ENCODE results near the gene TNS4. TPM values are rescaled to one million over a fixed set of nuclear protein-coding genes. Genes with fewer than 3 reads are reported as not detected.

Gene TNS4
- total RNA-seq, 1 experiment from 2014 or later: 0.59 TPM

DNA sequence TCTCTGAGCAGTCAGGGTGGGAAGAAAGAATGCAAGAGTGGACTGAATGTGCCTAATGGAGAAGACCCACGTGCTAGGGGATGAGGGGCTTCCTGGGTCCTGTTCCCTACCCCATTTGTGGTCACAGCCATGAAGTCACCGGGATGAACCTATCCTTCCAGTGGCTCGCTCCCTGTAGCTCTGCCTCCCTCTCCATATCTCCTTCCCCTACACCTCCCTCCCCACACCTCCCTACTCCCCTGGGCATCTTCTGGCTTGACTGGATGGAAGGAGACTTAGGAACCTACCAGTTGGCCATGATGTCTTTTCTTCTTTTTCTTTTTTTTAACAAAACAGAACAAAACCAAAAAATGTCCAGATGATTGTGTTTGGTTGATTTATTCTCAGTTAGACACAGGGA lies 44.1 kb downstream of the TNS4 start:
- Histone ChIP-seq H3K27ac (ENCODE audit: insufficient read length, low read depth, low read length) (no peak overlapping the region), H3K23ac (ENCODE audit: insufficient read length, low read depth, low read length) (no peak overlapping the region), H3K14ac (ENCODE audit: insufficient read depth, low read length) (no peak overlapping the region), H4K91ac (ENCODE audit: insufficient read length, low read depth, low read length) (no peak overlapping the region), H2BK5ac (ENCODE audit: insufficient read length, low read length) (no peak overlapping the region), H3K23me2 (ENCODE audit: insufficient read length, low read depth, low read length, poor library complexity, severe bottlenecking) (no peaks in the 10 kb centered on the region), H3T11ph (ENCODE audit: low read length) (no peak overlapping the region), H3K4me1 (ENCODE audit: insufficient read depth, low read length) (peaks cover 7% of the 10 kb centered on the region; the same call in 1 of the 2 replicates), H2BK12ac (ENCODE audit: insufficient read length, low read depth, low read length) (no peak overlapping the region), H2AFZ (ENCODE audit: low read length) (no peak overlapping the region), H4K20me1 (ENCODE audit: control insufficient read depth, insufficient read depth, insufficient read length) (peaks cover 2% of the 10 kb centered on the region), H3K56ac (ENCODE audit: insufficient read length, low read depth, low read length) (no peak overlapping the region), H4K8ac (replicated peaks; ENCODE audit: insufficient read length, low read depth, low read length) (no peak overlapping the region), H3K4ac (ENCODE audit: low read depth, low read length) (no peak overlapping the region), H2BK120ac (ENCODE audit: low read depth, low read length, poor library complexity, severe bottlenecking) (no peak overlapping the region), H3K18ac (ENCODE audit: insufficient read length, low read depth, low read length) (no peak overlapping the region), H3K27me3 (ENCODE audit: insufficient read depth, low read length) (no peaks in the 10 kb centered on the region), H3K79me1 (ENCODE audit: insufficient read depth, low read depth, low read length, poor library complexity, severe bottlenecking) (no peaks in the 10 kb centered on the region), H3K9ac (ENCODE audit: extremely low read depth, insufficient read length, low read length) (no peak overlapping the region), H2BK15ac (ENCODE audit: low read depth, low read length) (no peak overlapping the region), H2BK20ac (ENCODE audit: low read depth, low read length, poor library complexity, severe bottlenecking) (no peak overlapping the region), H3K79me2 (ENCODE audit: insufficient read depth, low read length) (no peaks in the 10 kb centered on the region), H3K4me2 (ENCODE audit: insufficient read depth, insufficient read length, low read length) (no peak overlapping the region), H4K5ac (ENCODE audit: insufficient read length, low read depth, low read length) (no peak overlapping the region), H3K9me3 (ENCODE audit: control insufficient read depth, low read depth, low read length) (no peaks in the 10 kb centered on the region), H2AK5ac (ENCODE audit: insufficient read length, low read length) (no peak overlapping the region)
- H3K4me3 Mint-ChIP-seq: no peak overlapping the region; a peak in 1 of 5 replicates
- peaks cover 39 to 46% (median 39%) of the 10 kb centered on the region in 3 experiments; a peak in 6 of 7 replicates for H3K36me3 Mint-ChIP-seq (ENCODE audit: insufficient read depth in 1 of 3, low read depth in 3 of 3)
- H3K4me1 Mint-ChIP-seq: peaks cover 23 to 34% of the 10 kb centered on the region in 2 experiments
- no peaks in the 10 kb centered on the region for H3K27me3 Mint-ChIP-seq (ENCODE audit: low read depth)
- no CpG with 5 or more reads among the region's 3 CpGs for WGBS (ENCODE audit: extremely low coverage, insufficient read length, low lambda C conversion rate)
- no peak for DNase-seq
- H3K9me3 Mint-ChIP-seq: no peaks in the 10 kb centered on the region
- H3K27ac Mint-ChIP-seq: peak overlapping the region in 2 of 3 experiments; percentile 40 to 57; a peak in 5 of 7 replicates
- TF ChIP-seq, protein P1, sequence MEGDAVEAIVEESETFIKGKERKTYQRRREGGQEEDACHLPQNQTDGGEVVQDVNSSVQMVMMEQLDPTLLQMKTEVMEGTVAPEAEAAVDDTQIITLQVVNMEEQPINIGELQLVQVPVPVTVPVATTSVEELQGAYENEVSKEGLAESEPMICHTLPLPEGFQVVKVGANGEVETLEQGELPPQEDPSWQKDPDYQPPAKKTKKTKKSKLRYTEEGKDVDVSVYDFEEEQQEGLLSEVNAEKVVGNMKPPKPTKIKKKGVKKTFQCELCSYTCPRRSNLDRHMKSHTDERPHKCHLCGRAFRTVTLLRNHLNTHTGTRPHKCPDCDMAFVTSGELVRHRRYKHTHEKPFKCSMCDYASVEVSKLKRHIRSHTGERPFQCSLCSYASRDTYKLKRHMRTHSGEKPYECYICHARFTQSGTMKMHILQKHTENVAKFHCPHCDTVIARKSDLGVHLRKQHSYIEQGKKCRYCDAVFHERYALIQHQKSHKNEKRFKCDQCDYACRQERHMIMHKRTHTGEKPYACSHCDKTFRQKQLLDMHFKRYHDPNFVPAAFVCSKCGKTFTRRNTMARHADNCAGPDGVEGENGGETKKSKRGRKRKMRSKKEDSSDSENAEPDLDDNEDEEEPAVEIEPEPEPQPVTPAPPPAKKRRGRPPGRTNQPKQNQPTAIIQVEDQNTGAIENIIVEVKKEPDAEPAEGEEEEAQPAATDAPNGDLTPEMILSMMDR (conservative IDR thresholded peaks at IDR 0.05): no peak
